ENCODE measurements around the gene CENPS. TPM values are rescaled to one million over a fixed set of nuclear protein-coding genes. Genes with fewer than 3 reads are reported as not detected.

CENPS gene
- total and polyA plus RNA-seq, 9 of the 15 experiments (the other 6 are each of a cell fraction or from before 2014, with no cell fraction given), result 10.2 to 36.0 (median 26.0) TPM

- no peak; the same call in 1 of the 2 replicates for TF ChIP-seq ZNF609 (CRISPR knock-in tag; IDR thresholded peaks at IDR 0.05; ENCODE audit: borderline replicate concordance)
- no peak for TF ChIP-seq IFI16 (CRISPR knock-in tag; IDR thresholded peaks at IDR 0.05)
- TF ChIP-seq XRCC5 (IDR thresholded peaks at IDR 0.05; ENCODE audit: low read depth, low read length), result peak; percentile 93
- TF ChIP-seq MXI1 (IDR thresholded peaks at IDR 0.05; ENCODE audit: low read depth, low read length), result peak; percentile 80
- peak; percentile 58; the same call in 1 of the 2 replicates for TF ChIP-seq NBN (IDR thresholded peaks at IDR 0.05; ENCODE audit: low read depth)
- TF ChIP-seq RBBP5 (IDR thresholded peaks at IDR 0.05; ENCODE audit: borderline replicate concordance, insufficient read depth, low read length, poor library complexity, severe bottlenecking), result peak; percentile 94
- TF ChIP-seq PHTF2 (CRISPR knock-in tag; IDR thresholded peaks at IDR 0.05), result no peak
- peak; percentile 50; the same call in 1 of the 2 replicates for TF ChIP-seq HOMEZ (CRISPR knock-in tag; IDR thresholded peaks at IDR 0.05)
Observed at GRCh38 chr1:10430216-10431069, at the start of gene CENPS (continued).

Data from K562 (cell line).